Measurements from ENCODE around the gene PLCL1.
"Not testable (repeated sequence)": the region's sequence is repeated elsewhere in the genome, so short reads cannot be mapped to it uniquely, and the experiment has no call there.

GRCh38 chr2:198196556-198196955, 392.2 kb downstream of the PLCL1 start:
- TF ChIP-seq CTCF, POLR2A (IDR thresholded peaks at IDR 0.05): not testable (repeated sequence)

Data from adrenal gland (tissue), 5 donors.